B cell (primary cell): ENCODE results near the gene UFSP1. TPM values are rescaled to one million over a fixed set of nuclear protein-coding genes. Genes with fewer than 3 reads are reported as not detected.

Experiments
- ATAC-seq: fragments of 200-7000 bp; cut with Tn5 transposase; one replicate; pipeline ENCODE4 v1.10.0; 2021; ENCODE audit warnings: low read depth, mild to moderate bottlenecking, moderate number of reproducible peaks, moderate library complexity
- CTCF ChIA-PET: fragments of 350-600 bp; sonication (Branson Sonifier 250); formaldehyde crosslinking; loops from one replicate; lab custom pipeline; 2021; ENCODE audit warnings: antibody characterized with exemption, inconsistent platforms; lab: Charles Lee
- POLR2A ChIA-PET: fragments of 350-600 bp; sonication (Branson Sonifier 250); formaldehyde crosslinking; loops from one replicate; lab custom pipeline; 2021; ENCODE audit warnings: antibody characterized with exemption; lab: Charles Lee
- DNase-seq: peaks from one replicate; pipeline ENCODE4 v3.0.0; 2013
- H2AFZ ChIP-seq: 2 replicates; pipeline ENCODE4 v1.6.1; 2012; ENCODE audit warnings: mild to moderate bottlenecking, low read depth, low read length; ENCODE audit not compliant: insufficient read depth, poor library complexity, severe bottlenecking
- H3K27ac ChIP-seq, 2 donors: 1 replicate in 1 of 2; 2 replicates in 1 of 2; pipeline ENCODE4 v1.5.1; 2012 to 2013; ENCODE audit warnings: low read length in 2 of 2, mild to moderate bottlenecking in 2 of 2, moderate library complexity in 1 of 2
- H3K27me3 ChIP-seq, 4 experiments: fragments of 200-600 bp in 1 of 4; sonication (generic) in 1 of 4; replicated peaks in 1 of 4; 1 replicate in 2 of 4; 2 replicates in 2 of 4; pipeline versions ENCODE4 v1.6.1 to v1.7.0; 2013 to 2016; ENCODE audit warnings: low read length in 3 of 4, mild to moderate bottlenecking in 2 of 4, mixed read lengths in 1 of 4, moderate library complexity in 1 of 4; ENCODE audit not compliant: insufficient read depth in 4 of 4, control insufficient read depth in 3 of 4; ENCODE audit errors: control extremely low read depth in 1 of 4
- H3K36me3 ChIP-seq, 2 experiments: replicated peaks in 1 of 2; 1 replicate in 1 of 2; 2 replicates in 1 of 2; pipeline versions ENCODE4 v1.6.1 to v1.7.1; 2013; ENCODE audit warnings: low read length in 1 of 2; ENCODE audit not compliant: insufficient read depth in 2 of 2, control insufficient read depth in 1 of 2; ENCODE audit errors: control extremely low read depth in 1 of 2, extremely low read depth in 1 of 2
- H3K4me1 ChIP-seq, 2 donors: fragments of 200-600 bp in 1 of 2; sonication (generic) in 1 of 2; 1 replicate in 1 of 2; 2 replicates in 1 of 2; pipeline versions ENCODE4 v1.5.1 to v1.6.1; 2013 to 2017; ENCODE audit warnings: low read length in 2 of 2; ENCODE audit not compliant: control insufficient read depth in 2 of 2, insufficient read depth in 2 of 2
- H3K4me2 ChIP-seq: replicated peaks from 2 replicates; pipeline ENCODE3; 2012; ENCODE audit warnings: mild to moderate bottlenecking, low read depth, low read length; ENCODE audit not compliant: poor library complexity, severe bottlenecking
- H3K4me3 ChIP-seq, 5 experiments: fragments of 200-600 bp in 1 of 5; sonication (generic) in 1 of 5; 1 replicate in 3 of 5; 2 replicates in 2 of 5; pipeline versions ENCODE4 v1.5.1 to v1.7.0; 2011 to 2016; ENCODE audit warnings: low read length in 4 of 5, mild to moderate bottlenecking in 4 of 5, low read depth in 2 of 5, control low read depth in 1 of 5, moderate library complexity in 1 of 5; ENCODE audit not compliant: insufficient read depth in 1 of 5; ENCODE audit errors: control extremely low read depth in 1 of 5, extremely low read depth in 1 of 5
- H3K79me2 ChIP-seq: fragments of 200-600 bp; sonication (generic); one replicate; pipeline ENCODE4 v1.6.0; 2016; ENCODE audit warnings: low read length; ENCODE audit not compliant: control insufficient read depth, insufficient read depth
- H3K9ac ChIP-seq: fragments of 200-600 bp; sonication (generic); 2 replicates; pipeline ENCODE4 v1.6.1; 2017; ENCODE audit warnings: mild to moderate bottlenecking, low read length, moderate library complexity
- H3K9me3 ChIP-seq, 3 donors: one replicate each; pipeline versions ENCODE4 v1.6.1 to v1.7.1; 2013; ENCODE audit warnings: low read length in 2 of 3; ENCODE audit not compliant: control insufficient read depth in 2 of 3, insufficient read depth in 1 of 3; ENCODE audit errors: control extremely low read depth in 1 of 3
- H4K20me1 ChIP-seq: 2 replicates; pipeline ENCODE4 v1.6.0; 2012; ENCODE audit warnings: mild to moderate bottlenecking, low read length; ENCODE audit not compliant: insufficient read depth, control insufficient read depth, poor library complexity, severe bottlenecking
- H3K27ac Mint-ChIP-seq: one replicate; pipeline ENCODE4 v1.8.0; 2021; ENCODE audit warnings: mixed read lengths
- H3K27me3 Mint-ChIP-seq: one replicate; pipeline ENCODE4 v1.8.0; 2021; ENCODE audit warnings: mixed read lengths
- H3K4me1 Mint-ChIP-seq: one replicate; pipeline ENCODE4 v1.8.0; 2021; ENCODE audit warnings: mixed read lengths
- H3K4me3 Mint-ChIP-seq: one replicate; pipeline ENCODE4 v1.8.0; 2021; ENCODE audit warnings: mixed read lengths
- H3K9me3 Mint-ChIP-seq: one replicate; pipeline ENCODE4 v1.8.0; 2022; ENCODE audit warnings: mixed read lengths; ENCODE audit not compliant: insufficient read depth
- EZH2 ChIP-seq: IDR thresholded peaks from 2 replicates; pipeline ENCODE4 v1.6.1; 2012; ENCODE audit warnings: borderline replicate concordance, low read depth, mild to moderate bottlenecking, moderate library complexity, low read length; ENCODE audit not compliant: insufficient read depth, poor library complexity, severe bottlenecking
- WGBS: methylation state at CpG from one replicate; pipeline ENCODE4 v1.1.5; 2013; ENCODE audit warnings: missing lambda C conversion rate; ENCODE audit not compliant: insufficient coverage; 5-methylcytosine and 5-hydroxymethylcytosine counted together
- intact Hi-C: fragments of 100-400 bp; cut with micrococcal nuclease; formaldehyde crosslinking; loops from one replicate; pipeline ENCODE4 v1.10.0; 2022
- polyA plus RNA-seq: library from polyadenylated mRNA; depleted of rRNA; stranded (reverse); fragments of >200 nt; gene quantifications from 2 replicates; pipeline ENCODE4 v1.2.3, GENCODE V29; 2012
- total RNA-seq, 2 donors: library from RNA; stranded (reverse); fragments of 120-200 nt in 1 of 2; gene quantifications; 1 replicate in 1 of 2; 2 replicates in 1 of 2; pipeline versions ENCODE4 v1.2.3 to v1.2.4, GENCODE V29; 2013 to 2022
- TF ChIP-seq, protein P1 (sequence below): fragments of 200-600 bp; IDR thresholded peaks from one replicate; pipeline ENCODE4 v1.8.0; 2022; ENCODE audit warnings: antibody characterized with exemption, mild to moderate bottlenecking

The UFSP1 gene
- total and polyA plus RNA-seq, 2 donors (not counting 1 experiment from before 2014, with no cell fraction given), result 3.6 to 4.3 TPM

DNA sequence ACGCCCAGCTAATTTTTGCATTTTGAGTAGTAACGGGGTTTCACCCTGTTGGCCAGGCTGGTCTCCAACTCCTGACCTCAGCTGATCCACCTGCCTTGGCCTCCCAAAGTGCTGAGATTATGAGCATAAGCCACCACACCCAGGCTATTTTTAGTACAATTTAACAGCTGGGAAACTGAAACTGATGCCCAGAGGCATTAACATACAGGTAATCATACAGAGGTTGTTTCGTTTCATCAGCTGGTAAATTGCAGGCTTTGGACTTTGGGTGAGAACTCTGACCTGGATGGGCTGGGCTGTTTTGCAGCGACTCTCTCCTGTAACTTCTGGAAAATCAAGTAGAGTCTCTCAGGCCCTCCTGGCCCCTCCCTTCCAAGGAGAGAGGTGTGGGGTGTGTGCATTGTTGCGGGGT lies 12.4 kb upstream of the UFSP1 start:
- no peaks in the 10 kb centered on the region for H3K79me2 ChIP-seq
- H3K27ac ChIP-seq, result no peak overlapping the region
- no peak overlapping the region for H3K4me3 ChIP-seq
- no peaks in the 10 kb centered on the region for H4K20me1 ChIP-seq
- H3K27me3 Mint-ChIP-seq, result peaks cover 22% of the 10 kb centered on the region
- H3K4me3 Mint-ChIP-seq, result no peak overlapping the region
- H3K4me1 Mint-ChIP-seq, result peaks cover 2% of the 10 kb centered on the region
- intact Hi-C loops, result no loop called here
- H2AFZ ChIP-seq, result no peak overlapping the region
- no peak overlapping the region for H3K4me2 ChIP-seq
- no peak overlapping the region for H3K27ac Mint-ChIP-seq
- H3K4me1 ChIP-seq, result peaks cover 4% of the 10 kb centered on the region in 2 donors
- H3K9me3 Mint-ChIP-seq, result no peaks in the 10 kb centered on the region
- peaks cover 0 to 11% (median 0%) of the 10 kb centered on the region in 3 donors for H3K9me3 ChIP-seq
- DNase-seq (no peak), ATAC-seq (no peak)
- ChIA-PET POLR2A (no interaction called here), CTCF (interaction anchor here (0.6 to 1.4 kb wide), 4 partner anchors 13 to 157 kb away, joined by 3 read pairs; partner anchors contain the start of genes SRRT and UFSP1)
- 84% methylated on average over 4 of the region's 5 CpGs for WGBS
- TF ChIP-seq, protein P1, sequence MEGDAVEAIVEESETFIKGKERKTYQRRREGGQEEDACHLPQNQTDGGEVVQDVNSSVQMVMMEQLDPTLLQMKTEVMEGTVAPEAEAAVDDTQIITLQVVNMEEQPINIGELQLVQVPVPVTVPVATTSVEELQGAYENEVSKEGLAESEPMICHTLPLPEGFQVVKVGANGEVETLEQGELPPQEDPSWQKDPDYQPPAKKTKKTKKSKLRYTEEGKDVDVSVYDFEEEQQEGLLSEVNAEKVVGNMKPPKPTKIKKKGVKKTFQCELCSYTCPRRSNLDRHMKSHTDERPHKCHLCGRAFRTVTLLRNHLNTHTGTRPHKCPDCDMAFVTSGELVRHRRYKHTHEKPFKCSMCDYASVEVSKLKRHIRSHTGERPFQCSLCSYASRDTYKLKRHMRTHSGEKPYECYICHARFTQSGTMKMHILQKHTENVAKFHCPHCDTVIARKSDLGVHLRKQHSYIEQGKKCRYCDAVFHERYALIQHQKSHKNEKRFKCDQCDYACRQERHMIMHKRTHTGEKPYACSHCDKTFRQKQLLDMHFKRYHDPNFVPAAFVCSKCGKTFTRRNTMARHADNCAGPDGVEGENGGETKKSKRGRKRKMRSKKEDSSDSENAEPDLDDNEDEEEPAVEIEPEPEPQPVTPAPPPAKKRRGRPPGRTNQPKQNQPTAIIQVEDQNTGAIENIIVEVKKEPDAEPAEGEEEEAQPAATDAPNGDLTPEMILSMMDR, result no peak
- TF ChIP-seq EZH2, result no peak
- no peak overlapping the region for H3K9ac ChIP-seq
- peaks cover 0 to 22% (median 5%) of the 10 kb centered on the region in 4 experiments for H3K27me3 ChIP-seq
- no peaks in the 10 kb centered on the region for H3K36me3 ChIP-seq

GRCh38 chr7:100900978-100901377 lies 11.5 kb upstream of the UFSP1 start:
- intact Hi-C loops, result no loop called here
- no peaks in the 10 kb centered on the region for H4K20me1 ChIP-seq
- H3K9ac ChIP-seq, result no peak overlapping the region
- Mint-ChIP-seq H3K4me1 (peaks cover 8% of the 10 kb centered on the region), H3K9me3 (no peaks in the 10 kb centered on the region), H3K27ac (no peak overlapping the region), H3K4me3 (no peak overlapping the region), H3K27me3 (peaks cover 27% of the 10 kb centered on the region)
- 92% methylated on average over 1 of the region's 2 CpGs for WGBS
- DNase-seq (no peak), ATAC-seq (no peak)
- H3K4me3 ChIP-seq, result no peak overlapping the region
- CTCF ChIA-PET, result interaction anchor here (0.6 to 1.5 kb wide), 6 partner anchors 9 to 382 kb away, joined by 3 to 4 read pairs (median 3); partner anchors contain the start of gene SRRT
- H3K27me3 ChIP-seq, result peaks cover 0 to 30% (median 12%) of the 10 kb centered on the region in 4 experiments
- no peaks in the 10 kb centered on the region for H3K79me2 ChIP-seq
- H2AFZ ChIP-seq, result no peak overlapping the region
- TF ChIP-seq, protein P1, result no peak
- no peak for TF ChIP-seq EZH2
- H3K4me2 ChIP-seq, result no peak overlapping the region
- peaks cover 11% of the 10 kb centered on the region in 2 donors for H3K4me1 ChIP-seq
- POLR2A ChIA-PET, result no interaction called here
- no peaks in the 10 kb centered on the region for H3K36me3 ChIP-seq
- H3K9me3 ChIP-seq, result peaks cover 0 to 10% (median 0%) of the 10 kb centered on the region in 3 donors
- no peak overlapping the region for H3K27ac ChIP-seq
